Purkinje cell (primary cell): ENCODE data around the gene MAN1A1. TPM values are rescaled to one million over a fixed set of nuclear protein-coding genes. Genes with fewer than 3 reads are reported as not detected.

Source experiments
- polyA plus RNA-seq: library from polyadenylated mRNA; unstranded; fragments of >200 nt; fragmentation: Nextera tagmentation; gene quantifications from 2 replicates; pipeline ENCODE4 v1.2.1, GENCODE V29; 2014

MAN1A1 gene
- 113 and 123 TPM in 2 replicates for polyA plus RNA-seq

GRCh38 chr6:119349361-119350201 lies at the start of gene MAN1A1:
TSS of gene MAN1A1 (minus strand) at chr6:119349761. CDS start at chr6:119349065, 696 bp downstream.

